IMR-90 (cell line): ENCODE results near the gene NOD1.

Experiments used
- CEBPB ChIP-seq: IDR thresholded peaks from 2 replicates; pipeline ENCODE4 v1.6.1; 2012; ENCODE audit warnings: low read depth, low read length, improper control_type of control experiment
- MAFK ChIP-seq: IDR thresholded peaks from 2 replicates; pipeline ENCODE4 v1.6.1; 2012; ENCODE audit warnings: low read depth, low read length, improper control_type of control experiment
- MAZ ChIP-seq: IDR thresholded peaks from 2 replicates; pipeline ENCODE4 v1.6.1; 2012; ENCODE audit warnings: low read depth, mild to moderate bottlenecking, low read length, improper control_type of control experiment, moderate library complexity, borderline replicate concordance
- POLR2A ChIP-seq: IDR thresholded peaks from 2 replicates; pipeline ENCODE4 v1.6.1; 2012; ENCODE audit warnings: mild to moderate bottlenecking, low read depth, low read length
- RCOR1 ChIP-seq: IDR thresholded peaks from 2 replicates; pipeline ENCODE4 v1.6.1; 2012; ENCODE audit warnings: mild to moderate bottlenecking, low read length, improper control_type of control experiment; ENCODE audit not compliant: insufficient replicate concordance
- SMC3 ChIP-seq: fragments of 150-350 bp; IDR thresholded peaks from 2 replicates; pipeline ENCODE4 v1.6.1; 2016; ENCODE audit warnings: low read depth, mild to moderate bottlenecking, antibody characterized with exemption, low read length, moderate library complexity
- USF2 ChIP-seq: fragments of 150-350 bp; IDR thresholded peaks from 2 replicates; pipeline ENCODE4 v1.6.1; 2017; ENCODE audit warnings: mild to moderate bottlenecking, antibody characterized with exemption, low read length, low read depth
- TF ChIP-seq, protein P1 (sequence below): conservative IDR thresholded peaks from 2 replicates; pipeline ENCODE4 v1.5.1; 2012; ENCODE audit warnings: mild to moderate bottlenecking, low read depth, low read length, improper control_type of control experiment

DNA sequence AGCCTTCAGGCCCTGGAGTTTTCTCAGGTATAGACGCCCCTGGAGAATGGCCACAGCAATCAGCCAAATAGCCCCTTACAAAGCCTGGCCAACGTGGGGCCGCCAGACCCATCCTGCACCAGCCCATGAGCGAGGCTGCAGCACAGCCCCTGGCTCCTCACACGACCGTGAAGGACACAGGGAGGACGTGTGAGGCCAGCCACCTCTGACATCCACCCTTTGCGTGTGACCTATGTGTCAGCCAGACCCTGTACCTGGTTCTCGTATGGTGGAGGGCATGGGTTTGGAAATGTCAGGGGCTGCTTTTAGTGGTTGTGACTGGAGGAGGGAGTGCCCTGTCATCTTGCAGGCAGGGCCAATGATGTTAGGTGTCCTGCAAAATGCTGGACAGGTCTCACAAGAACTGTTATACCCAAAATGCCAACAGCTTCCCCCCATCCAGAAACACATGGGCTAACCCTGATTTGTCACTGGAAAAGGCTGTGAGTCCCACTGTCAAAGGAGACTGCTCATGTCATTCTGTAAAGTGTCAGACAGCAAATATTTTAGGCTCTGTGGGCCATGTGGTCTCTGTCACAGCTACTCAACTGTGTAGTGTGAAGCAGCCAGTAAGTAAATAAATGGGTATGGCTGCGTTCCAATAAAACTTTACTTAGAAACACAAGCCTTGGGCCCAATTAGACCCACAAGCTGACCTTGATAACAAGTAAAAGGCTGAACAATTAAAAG is 30.0 kb downstream of the NOD1 start:
- TF ChIP-seq, protein P1, sequence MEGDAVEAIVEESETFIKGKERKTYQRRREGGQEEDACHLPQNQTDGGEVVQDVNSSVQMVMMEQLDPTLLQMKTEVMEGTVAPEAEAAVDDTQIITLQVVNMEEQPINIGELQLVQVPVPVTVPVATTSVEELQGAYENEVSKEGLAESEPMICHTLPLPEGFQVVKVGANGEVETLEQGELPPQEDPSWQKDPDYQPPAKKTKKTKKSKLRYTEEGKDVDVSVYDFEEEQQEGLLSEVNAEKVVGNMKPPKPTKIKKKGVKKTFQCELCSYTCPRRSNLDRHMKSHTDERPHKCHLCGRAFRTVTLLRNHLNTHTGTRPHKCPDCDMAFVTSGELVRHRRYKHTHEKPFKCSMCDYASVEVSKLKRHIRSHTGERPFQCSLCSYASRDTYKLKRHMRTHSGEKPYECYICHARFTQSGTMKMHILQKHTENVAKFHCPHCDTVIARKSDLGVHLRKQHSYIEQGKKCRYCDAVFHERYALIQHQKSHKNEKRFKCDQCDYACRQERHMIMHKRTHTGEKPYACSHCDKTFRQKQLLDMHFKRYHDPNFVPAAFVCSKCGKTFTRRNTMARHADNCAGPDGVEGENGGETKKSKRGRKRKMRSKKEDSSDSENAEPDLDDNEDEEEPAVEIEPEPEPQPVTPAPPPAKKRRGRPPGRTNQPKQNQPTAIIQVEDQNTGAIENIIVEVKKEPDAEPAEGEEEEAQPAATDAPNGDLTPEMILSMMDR, result no peak
- TF ChIP-seq MAFK (no peak), USF2 (no peak), RCOR1 (no peak), CEBPB (no peak), POLR2A (no peak), SMC3 (no peak), MAZ (no peak)
